Loucy (cell line): ENCODE measurements around the gene NSD1.

Source experiments
- EZH2phosphoT487 ChIP-seq: fragments of 200-600 bp; IDR thresholded peaks from 2 replicates; pipeline ENCODE4 v1.6.1; 2018; ENCODE audit warnings: antibody characterized with exemption, mild to moderate bottlenecking, moderate library complexity, borderline replicate concordance
- TF ChIP-seq, protein P1 (sequence below): fragments of 200-600 bp; sonication (generic); conservative IDR thresholded peaks from 2 replicates; pipeline ENCODE4 v1.5.1; 2014; ENCODE audit warnings: mild to moderate bottlenecking, antibody characterized with exemption, low read length

DNA sequence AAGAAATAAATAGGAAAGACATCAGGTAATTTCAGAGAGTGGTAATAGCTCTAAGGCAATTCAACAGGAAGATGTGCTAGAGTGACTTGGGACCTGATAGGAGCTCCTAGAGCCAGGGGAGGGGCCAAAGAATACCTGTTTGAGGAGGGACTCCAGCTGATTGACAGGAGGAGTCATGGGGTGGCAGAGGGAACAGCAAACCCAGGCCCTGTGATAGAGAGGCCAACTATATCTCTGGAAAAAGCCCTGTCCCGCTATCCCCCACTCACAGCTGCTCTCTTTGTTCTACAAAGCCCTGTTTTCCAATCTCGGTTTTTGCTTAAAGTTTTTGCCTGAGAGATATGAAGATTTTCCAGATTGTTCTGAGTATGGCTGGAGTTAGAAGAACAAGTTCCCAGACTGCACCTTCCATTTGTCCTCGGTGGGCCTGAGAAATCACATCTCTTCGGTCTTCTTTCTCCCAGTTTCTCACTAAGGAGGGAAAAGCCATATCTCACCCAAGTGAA lies 9.0 kb upstream of the NSD1 start:
- TF ChIP-seq, protein P1, sequence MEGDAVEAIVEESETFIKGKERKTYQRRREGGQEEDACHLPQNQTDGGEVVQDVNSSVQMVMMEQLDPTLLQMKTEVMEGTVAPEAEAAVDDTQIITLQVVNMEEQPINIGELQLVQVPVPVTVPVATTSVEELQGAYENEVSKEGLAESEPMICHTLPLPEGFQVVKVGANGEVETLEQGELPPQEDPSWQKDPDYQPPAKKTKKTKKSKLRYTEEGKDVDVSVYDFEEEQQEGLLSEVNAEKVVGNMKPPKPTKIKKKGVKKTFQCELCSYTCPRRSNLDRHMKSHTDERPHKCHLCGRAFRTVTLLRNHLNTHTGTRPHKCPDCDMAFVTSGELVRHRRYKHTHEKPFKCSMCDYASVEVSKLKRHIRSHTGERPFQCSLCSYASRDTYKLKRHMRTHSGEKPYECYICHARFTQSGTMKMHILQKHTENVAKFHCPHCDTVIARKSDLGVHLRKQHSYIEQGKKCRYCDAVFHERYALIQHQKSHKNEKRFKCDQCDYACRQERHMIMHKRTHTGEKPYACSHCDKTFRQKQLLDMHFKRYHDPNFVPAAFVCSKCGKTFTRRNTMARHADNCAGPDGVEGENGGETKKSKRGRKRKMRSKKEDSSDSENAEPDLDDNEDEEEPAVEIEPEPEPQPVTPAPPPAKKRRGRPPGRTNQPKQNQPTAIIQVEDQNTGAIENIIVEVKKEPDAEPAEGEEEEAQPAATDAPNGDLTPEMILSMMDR, result no peak
- TF ChIP-seq EZH2phosphoT487, result no peak
